ENCODE data around the gene MYLK4. TPM values are rescaled to one million over a fixed set of nuclear protein-coding genes. Genes with fewer than 3 reads are reported as not detected.
A peak's percentile ranks its signal among the peaks of the same experiment; 100 is the strongest.
"Not testable (repeated sequence)": the region's sequence is repeated elsewhere in the genome, so short reads cannot be mapped to it uniquely, and the experiment has no call there.

The MYLK4 gene
- total RNA-seq, 1 experiment from 2014 or later = 0.48 TPM

DNA sequence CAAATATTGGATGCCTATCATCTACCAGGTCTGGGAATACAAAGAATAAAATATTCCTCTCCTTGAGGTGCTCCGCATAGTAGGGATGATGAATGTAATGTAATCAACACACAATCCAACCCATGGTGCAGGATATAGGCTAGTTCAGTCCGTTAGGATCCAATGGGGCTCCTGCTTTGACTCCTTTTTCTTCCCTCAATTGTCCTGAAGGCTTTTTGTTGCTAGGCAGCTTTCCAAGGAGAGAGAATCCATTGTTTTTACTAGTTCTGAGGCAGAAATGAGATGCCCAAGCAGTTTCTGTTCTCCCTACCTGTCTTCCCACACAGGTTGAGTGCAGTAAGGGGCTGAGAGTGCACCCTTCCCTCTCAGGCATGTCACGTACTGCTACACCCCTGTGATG is 26.5 kb upstream of the MYLK4 start:
- no peak for DNase-seq (ENCODE audit: low spot score)

GRCh38 chr6:2775003-2775402 is 24.3 kb upstream of the MYLK4 start:
- DNase-seq (ENCODE audit: low spot score) = no peak

- no peak for DNase-seq (ENCODE audit: low spot score)
Observed at GRCh38 chr6:2773449-2773848, 22.7 kb upstream of the MYLK4 start.

GRCh38 chr6:2772840-2773239 is 22.1 kb upstream of the MYLK4 start:
- DNase-seq (ENCODE audit: low spot score) = no peak

- DNase-seq (ENCODE audit: low spot score) = no peak
Observed at GRCh38 chr6:2771079-2771478, 20.4 kb upstream of the MYLK4 start.

DNA sequence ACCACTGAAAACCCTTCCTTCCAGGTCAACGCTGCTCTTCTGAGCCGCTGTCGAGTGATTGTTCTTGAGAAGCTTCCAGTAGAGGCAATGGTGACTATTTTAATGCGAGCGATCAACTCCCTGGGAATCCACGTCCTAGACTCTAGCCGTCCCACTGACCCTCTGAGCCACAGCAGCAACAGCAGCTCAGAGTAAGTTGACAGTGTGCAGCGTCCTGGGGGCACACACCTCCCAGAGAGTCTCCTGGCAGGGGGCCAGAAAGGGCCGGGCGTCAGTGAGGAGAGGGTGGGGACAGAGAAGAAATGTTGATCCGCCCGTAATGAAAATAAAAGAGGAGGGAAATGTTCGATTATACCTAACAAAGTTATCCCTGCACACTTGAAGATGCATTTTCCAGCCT is 19.4 kb upstream of the MYLK4 start:
- no peak for DNase-seq (ENCODE audit: low spot score)

- DNase-seq (ENCODE audit: low spot score) = no peak
Observed at GRCh38 chr6:2768696-2769095, 18.0 kb upstream of the MYLK4 start.

DNA sequence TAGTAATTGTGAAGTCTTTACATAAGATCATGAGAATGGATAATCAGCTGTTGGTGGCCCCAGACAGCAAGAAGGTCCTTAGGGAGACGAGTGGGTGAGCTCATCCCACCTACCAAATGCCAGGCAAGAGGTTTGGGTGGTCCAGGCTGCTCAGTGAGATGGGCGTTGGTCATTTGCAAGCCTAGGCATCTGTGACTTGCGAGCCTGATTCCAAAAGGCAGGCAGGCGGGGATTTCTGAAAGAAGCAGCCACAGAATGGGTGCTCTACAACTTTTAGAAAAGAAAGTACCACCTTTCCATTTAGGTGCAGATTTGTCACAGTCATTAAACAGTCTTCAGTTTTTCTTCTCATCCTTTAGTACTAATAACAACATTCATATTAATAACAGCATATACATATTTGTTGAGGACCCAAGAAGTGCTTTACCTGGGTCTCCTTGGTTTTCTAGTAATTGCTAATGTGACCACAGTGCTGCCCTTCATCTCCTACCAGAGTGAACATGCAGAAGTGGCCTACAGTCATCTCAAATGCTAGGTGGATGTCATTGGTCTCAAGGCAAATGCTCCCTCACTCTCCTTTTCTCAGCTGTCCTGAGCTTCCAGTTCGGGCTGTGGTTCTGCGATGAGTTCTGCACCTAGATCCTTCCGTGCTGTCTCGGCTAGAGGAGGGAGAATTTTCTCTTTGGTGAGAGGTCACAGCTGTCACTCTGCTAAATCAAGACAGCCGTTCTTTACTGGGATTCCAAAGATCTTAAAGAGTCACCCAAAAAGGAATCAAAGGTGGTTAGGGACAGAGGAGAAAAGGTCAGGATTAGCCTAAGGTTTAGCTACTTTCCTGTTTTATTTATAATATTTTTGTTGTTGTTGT is 17.2 kb upstream of the MYLK4 start:
- DNase-seq (ENCODE audit: low spot score) = no peak

DNA sequence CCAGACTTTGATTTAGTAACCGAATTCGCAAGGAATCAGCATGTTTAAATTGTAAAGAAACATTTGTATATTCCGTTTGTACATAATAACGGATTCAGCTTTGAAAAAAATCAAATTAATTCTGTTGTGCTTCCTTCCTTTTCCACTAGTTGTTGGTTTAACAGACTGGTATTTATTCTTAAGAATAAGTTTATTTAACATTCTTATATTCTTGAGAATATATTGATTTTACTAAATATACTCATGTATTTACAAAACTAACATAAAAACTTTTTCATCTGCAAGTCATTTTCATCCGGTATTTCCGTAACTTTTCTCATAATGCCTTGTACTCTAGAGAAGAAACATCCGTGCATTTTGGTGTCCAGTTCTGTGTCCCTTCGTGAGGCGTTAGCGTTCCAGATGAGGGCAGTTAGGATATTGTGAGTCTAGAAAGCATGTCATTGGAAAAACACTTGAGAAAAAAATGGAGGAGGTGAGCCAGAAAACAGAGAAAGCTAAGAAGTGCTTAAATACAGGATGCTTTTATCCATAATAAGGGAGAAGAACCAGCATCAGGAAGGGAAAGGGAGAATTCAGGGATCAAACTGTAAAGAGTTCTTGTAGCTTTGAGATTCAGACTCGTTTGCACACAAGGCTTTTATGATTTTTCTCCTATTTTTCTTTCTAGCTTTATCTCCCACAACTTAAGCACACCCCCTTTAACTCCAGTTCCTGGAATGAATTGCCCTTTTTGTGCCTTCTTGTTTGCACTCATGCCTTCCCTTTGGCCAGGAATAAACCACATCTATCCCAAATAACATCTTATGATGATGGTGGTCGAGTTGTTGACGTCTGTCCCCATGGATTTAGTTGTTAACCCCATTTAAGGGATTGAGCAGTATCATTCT is 16.3 kb upstream of the MYLK4 start:
- DNase-seq (ENCODE audit: low spot score) = no peak

DNA sequence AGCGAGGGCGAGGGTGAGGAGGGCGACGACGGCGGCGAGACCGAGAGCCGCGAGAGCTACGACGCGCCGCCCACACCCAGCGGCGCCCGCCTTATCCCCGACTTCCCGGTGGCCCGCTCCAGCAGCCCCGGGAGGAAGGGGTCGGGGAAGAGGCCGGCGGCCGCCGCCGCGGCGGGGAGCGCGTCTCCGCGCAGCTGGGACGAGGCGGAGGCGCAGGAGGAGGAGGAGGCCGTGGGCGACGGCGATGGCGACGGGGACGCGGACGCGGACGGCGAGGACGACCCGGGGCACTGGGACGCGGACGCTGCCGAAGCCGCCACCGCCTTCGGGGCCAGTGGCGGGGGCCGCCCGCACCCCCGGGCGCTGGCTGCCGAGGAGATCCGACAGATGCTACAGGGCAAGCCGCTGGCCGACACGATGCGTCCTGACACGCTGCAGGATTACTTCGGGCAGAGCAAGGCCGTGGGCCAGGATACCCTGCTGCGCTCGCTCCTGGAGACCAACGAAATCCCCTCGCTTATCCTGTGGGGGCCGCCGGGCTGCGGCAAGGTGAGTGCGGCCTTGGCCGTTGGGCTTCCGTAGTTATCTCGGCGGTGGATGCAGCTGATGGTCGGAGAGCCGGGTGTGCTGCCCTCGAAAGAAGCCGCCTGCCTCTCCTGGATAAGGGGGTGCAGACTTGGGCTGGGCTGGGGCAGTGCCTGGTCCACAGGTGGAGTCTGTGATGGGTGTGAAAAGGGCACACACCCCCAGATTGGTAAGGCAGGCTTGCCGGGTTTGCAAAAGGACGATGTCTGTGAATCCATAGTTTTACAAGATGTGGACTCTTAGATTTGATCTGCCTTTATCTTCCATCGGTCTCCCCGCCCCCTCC is 15.4 kb upstream of the MYLK4 start:
- DNase-seq (ENCODE audit: low spot score) = no peak

DNA sequence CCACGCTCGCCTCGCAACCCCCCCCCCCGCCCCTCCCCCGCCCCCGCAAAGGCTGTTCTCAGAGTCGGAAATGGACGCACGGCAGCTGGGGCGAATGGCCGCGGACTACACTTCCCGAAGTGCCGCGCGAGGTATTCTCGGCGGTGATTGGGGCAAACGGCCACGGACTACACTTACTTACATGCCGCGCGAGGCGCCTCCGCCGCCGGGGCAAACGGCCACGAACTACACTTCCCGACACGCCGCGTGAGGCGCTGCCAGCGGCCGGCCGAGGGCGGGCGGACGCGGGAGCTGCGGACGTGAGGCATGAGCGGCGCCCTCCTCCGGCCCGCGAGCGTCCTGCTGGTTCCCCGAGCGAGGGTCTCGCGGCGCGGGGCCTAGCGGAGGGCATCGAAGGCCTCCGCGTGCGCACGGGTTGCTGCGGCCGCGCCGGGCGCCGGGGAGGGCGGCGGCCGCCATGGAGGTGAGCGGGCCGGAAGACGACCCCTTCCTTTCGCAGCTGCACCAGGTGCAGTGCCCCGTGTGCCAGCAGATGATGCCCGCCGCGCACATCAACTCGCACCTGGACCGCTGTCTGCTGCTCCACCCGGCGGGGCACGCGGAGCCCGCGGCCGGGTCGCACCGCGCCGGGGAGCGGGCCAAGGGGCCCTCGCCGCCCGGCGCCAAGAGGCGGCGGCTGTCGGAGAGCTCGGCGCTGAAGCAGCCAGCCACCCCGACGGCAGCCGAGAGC is 14.6 kb upstream of the MYLK4 start, which contains the start of gene WRNIP1:
Gene WRNIP1, plus strand, starts transcription at position 228 of the 730 bp plus-strand sequence. Its CDS starts 230 bp downstream, at position 458.
- peak; percentile 98 for DNase-seq (ENCODE audit: low spot score)

- DNase-seq (ENCODE audit: low spot score) = peak; percentile 53
Observed at GRCh38 chr6:2764610-2765165, 14.0 kb upstream of the MYLK4 start.

GRCh38 chr6:2763876-2764540 is 13.3 kb upstream of the MYLK4 start:
- DNase-seq (ENCODE audit: low spot score) = no peak

- DNase-seq (ENCODE audit: low spot score) = no peak
Observed at GRCh38 chr6:2763345-2763841, 12.7 kb upstream of the MYLK4 start.

DNA sequence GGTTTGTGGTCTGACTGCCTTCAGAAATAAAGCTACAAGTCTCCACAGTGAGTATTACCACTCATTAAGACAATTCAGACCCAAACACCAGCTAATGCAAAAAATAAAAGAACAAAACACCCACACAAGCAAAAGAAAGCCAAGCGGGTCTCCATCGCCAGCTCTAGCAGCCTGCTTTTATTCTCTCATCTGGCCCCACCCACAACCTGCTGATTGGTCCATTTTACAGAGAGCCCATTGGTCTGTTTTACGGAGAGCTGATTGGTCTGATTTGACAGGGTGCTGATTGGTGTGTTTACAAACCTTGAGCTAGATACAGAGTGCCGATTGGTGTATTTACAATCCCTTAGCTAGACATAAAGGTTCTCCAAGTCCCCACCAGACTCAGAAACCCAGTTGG is 12.1 kb upstream of the MYLK4 start:
- DNase-seq (ENCODE audit: low spot score) = not testable (repeated sequence)

- no peak for DNase-seq (ENCODE audit: low spot score)
Observed at GRCh38 chr6:2760882-2761842, 10.4 kb upstream of the MYLK4 start.

DNA sequence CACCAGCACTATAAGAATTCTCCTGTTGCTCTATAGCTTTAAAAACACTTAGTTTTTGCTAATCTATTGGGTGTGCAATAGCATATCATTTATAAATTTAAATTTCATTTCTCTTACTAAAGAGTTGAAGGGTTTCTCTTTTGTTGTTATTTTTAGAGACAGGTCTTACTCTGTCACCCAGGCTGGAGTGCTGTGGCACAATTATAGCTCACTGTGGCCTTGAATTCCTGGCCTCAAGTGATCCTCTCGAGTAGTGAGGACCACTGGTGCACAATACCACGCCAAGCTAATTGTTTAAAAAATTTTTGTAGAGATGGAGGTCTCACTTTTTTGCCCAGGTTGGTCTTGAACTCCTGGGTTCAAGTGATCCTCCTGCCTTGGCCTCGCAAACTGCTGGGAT is 8.3 kb upstream of the MYLK4 start:
- DNase-seq (ENCODE audit: low spot score) = no peak

DNA sequence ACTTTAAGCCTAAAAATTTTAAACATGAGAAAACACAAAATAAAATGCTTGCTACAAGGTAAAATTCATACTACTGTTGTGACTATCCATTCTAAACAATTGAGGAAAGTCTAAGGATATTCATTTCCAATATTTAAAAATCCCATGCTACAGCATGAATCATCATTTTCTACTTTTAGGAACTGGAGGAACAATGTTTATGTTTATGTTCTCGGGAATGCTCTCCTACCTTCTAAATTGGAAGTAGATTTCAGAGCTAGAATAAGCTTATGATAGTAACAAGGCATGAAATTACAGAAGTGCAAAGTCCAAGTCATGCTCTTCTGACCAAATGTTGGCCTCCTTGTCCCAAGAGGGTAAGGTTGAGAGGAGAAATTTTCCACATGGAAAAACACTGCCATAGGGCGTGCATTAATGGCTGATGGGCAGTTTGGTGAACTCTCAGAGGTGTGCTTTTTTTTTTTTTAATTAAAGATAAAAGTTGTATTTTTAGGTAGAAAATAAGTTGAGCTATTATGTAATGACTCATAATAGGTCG is 6.0 kb upstream of the MYLK4 start:
- DNase-seq (ENCODE audit: low spot score) = no peak
